Effector memory CD4-positive, alpha-beta T cell (primary cell): ENCODE results near the gene CDK5RAP1.

Source experiments
- DNase-seq, 3 donors: peaks; one replicate each; pipeline ENCODE4 v3.0.0-alpha.2; 2020
- H3K27ac ChIP-seq: 2 replicates; pipeline ENCODE4 v1.7.0; 2013; ENCODE audit warnings: mild to moderate bottlenecking, low read length, moderate library complexity; ENCODE audit not compliant: insufficient read depth, poor library complexity, severe bottlenecking
- H3K27me3 ChIP-seq: replicated peaks from 2 replicates; pipeline ENCODE4 v1.7.0; 2013; ENCODE audit warnings: mild to moderate bottlenecking, low read length; ENCODE audit not compliant: insufficient read depth, control insufficient read depth, poor library complexity, severe bottlenecking
- H3K36me3 ChIP-seq: 2 replicates; pipeline ENCODE4 v1.7.0; 2013; ENCODE audit warnings: mild to moderate bottlenecking, low read length, moderate library complexity; ENCODE audit not compliant: control insufficient read depth, insufficient read depth
- H3K4me1 ChIP-seq: 2 replicates; pipeline ENCODE4 v1.7.0; 2013; ENCODE audit warnings: low read length, mild to moderate bottlenecking; ENCODE audit not compliant: control insufficient read depth, insufficient read depth, poor library complexity, severe bottlenecking
- H3K4me3 ChIP-seq: 2 replicates; pipeline ENCODE4 v1.7.0; 2013; ENCODE audit warnings: low read length, low read depth, mild to moderate bottlenecking; ENCODE audit not compliant: insufficient read depth, poor library complexity, severe bottlenecking
- H3K9me3 ChIP-seq: 2 replicates; pipeline ENCODE4 v1.7.0; 2013; ENCODE audit warnings: mild to moderate bottlenecking, low read length, moderate library complexity; ENCODE audit not compliant: control insufficient read depth
- total RNA-seq, 3 donors: gene quantifications; one replicate each; lab custom pipeline; 2026; lab: John Stamatoyannopoulos, UW

The CDK5RAP1 gene, protein sequence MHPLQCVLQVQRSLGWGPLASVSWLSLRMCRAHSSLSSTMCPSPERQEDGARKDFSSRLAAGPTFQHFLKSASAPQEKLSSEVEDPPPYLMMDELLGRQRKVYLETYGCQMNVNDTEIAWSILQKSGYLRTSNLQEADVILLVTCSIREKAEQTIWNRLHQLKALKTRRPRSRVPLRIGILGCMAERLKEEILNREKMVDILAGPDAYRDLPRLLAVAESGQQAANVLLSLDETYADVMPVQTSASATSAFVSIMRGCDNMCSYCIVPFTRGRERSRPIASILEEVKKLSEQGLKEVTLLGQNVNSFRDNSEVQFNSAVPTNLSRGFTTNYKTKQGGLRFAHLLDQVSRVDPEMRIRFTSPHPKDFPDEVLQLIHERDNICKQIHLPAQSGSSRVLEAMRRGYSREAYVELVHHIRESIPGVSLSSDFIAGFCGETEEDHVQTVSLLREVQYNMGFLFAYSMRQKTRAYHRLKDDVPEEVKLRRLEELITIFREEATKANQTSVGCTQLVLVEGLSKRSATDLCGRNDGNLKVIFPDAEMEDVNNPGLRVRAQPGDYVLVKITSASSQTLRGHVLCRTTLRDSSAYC
- total RNA-seq, result 62.0 to 64.7 (median 62.8) reads per million in 3 donors

DNA sequence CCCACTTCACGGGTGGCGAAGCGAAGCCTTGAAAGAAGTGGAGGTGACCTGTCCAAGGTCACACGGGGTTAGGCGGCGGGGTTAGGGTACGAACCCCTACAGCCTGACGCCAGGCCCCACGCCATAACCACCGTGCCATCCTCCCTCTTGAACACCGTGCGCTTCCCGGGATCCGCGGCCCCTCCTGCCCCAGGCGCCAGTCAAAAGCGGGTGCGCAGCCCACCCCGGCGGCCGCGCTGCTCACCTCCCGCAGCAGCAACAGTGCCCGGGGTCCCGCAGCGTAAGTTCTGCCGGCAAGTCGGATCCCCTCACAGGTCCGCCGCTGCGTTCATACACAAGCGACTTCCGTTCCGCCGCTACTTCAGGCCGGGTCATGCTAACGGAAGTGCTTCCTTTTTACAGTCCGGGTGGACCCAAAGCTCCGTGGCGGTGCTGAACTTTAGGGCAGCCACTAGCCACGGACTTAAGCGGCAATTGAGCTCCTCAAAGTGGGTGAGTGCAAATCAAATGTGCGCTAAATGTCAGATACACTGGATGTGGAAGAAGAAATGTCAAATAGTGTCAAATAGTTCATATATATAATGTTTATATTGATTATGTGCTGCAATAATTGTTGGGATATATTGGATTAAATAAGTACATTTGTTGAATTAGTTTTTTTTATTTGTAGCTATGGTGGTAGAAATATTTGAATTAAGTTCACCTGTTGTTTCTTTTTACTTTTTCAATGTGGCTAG, at the start of gene CDK5RAP1:
Gene CDK5RAP1, minus strand, starts transcription at position 336 of the 737 bp plus-strand sequence. CDS start 4,455 bp downstream, outside the sequence.
- Histone ChIP-seq H3K27me3 (no peaks in the 10 kb centered on the region), H3K4me3 (peak within 1 kb of the TSS; percentile 94), H3K36me3 (no peaks in the 10 kb centered on the region), H3K27ac (peak within 1 kb of the TSS; percentile 74), H3K4me1 (peaks cover 25% of the 10 kb centered on the region), H3K9me3 (no peaks in the 10 kb centered on the region)
- peak; percentile 69 to 75 (median 70) for DNase-seq

DNA sequence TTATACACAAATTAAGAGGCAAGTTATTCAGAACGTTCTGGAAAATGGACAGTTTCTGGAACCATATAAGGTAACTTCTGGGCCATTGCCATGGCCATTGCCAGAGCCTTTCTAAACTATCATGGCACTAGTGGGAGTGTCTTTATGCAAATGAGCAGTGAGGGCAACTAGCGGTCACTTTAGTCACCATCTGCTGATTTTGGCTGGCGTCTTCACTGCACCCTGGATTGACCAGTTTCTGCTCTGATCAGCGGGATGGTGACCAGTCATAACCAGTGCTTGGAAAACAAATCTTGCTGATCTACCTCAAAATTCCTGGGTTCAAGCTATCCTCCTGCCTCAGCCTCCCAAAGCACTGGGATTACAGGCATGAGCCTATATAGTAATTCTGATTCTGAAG, 49.5 kb upstream of the CDK5RAP1 start:
- DNase-seq, result no peak
- Histone ChIP-seq H3K4me1 (no peaks in the 10 kb centered on the region), H3K9me3 (no peaks in the 10 kb centered on the region)

DNA sequence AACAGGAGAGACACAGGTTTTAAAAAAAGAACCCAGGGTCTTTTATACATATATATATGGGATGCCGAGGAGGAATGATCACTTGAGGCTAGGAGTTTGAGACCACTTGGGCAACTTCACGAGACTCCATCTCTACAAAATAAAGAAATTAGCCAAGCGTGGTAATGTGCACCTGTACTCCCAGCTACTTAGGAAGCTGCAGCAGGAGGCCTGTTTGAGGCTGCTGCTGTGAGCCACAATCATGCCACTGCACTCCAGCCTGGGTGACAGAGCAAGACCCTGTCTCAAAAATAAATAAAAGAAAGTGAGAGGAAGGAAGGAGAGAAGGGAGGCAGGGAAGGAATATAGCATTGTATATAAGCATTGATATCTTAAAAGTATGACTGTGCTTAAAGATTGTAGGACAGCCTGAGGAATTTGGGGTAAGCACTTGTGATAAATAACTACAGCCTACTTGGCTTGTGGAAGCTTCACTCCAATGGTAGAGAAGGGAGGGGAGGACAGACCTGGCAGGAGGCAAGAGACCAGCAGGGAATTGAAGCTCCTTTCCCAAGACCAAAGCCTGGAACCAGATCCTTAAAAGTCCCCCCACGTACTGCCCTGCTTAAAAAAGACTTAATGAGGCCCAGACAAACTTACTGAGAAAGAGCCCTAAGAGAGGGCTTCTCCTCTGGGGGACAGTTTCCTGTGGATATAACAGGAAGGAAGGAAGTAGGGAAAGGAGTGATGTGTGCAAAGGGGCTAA, 44.7 kb upstream of the CDK5RAP1 start:
- no peak for DNase-seq
- H3K36me3 ChIP-seq, result no peaks in the 10 kb centered on the region
- no peaks in the 10 kb centered on the region for H3K27me3 ChIP-seq
- H3K9me3 ChIP-seq, result no peaks in the 10 kb centered on the region
- H3K27ac ChIP-seq, result no peak overlapping the region
- peaks cover 5% of the 10 kb centered on the region for H3K4me1 ChIP-seq
- no peak overlapping the region for H3K4me3 ChIP-seq

More for the DNA sequence above, 49.5 kb upstream of the CDK5RAP1 start:
- H3K4me3 ChIP-seq, result no peak overlapping the region
- no peaks in the 10 kb centered on the region for H3K27me3 ChIP-seq
- H3K36me3 ChIP-seq, result no peaks in the 10 kb centered on the region
- H3K27ac ChIP-seq, result no peak overlapping the region

DNA sequence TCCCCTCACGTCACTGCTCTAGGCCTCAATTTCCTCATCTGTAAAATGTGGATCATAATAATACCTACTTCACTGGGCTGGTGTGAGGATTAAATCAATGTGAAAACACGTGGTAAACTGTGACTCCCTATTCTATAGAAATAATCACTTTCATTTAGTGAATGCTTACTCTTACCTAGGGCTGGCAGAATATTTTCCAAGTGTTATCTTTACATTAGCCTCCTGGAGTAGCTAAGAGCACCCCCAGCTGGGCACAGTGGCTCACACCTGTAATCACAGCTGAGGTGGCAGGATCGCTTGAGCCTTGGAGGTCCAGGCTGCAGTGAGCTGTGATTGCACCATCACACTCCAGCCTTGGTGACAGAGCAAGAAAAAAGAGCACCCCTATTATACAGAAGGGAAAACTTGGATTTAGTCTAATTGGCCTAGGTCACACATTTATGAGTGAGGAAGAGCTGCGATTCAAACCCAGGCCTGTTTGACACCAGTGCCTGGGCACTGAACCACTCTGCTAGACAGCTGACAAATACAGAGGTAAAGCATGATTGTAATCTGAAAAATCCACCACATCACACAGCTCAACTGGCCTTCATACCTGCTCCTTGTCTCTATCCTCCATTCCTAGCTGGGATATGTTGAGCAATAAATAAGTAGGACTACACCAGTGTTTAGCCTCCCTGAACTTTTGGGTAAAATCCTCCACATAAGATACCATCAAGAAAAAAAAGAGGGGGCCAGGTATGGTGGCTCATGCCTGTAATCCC, 43.7 kb upstream of the CDK5RAP1 start:
- Histone ChIP-seq H3K4me1 (peaks cover 5% of the 10 kb centered on the region), H3K9me3 (no peaks in the 10 kb centered on the region), H3K27me3 (no peaks in the 10 kb centered on the region), H3K27ac (peak overlapping the region; percentile 84), H3K36me3 (no peaks in the 10 kb centered on the region), H3K4me3 (peak overlapping the region; percentile 88)
- peak in 1 of 3 donors; percentile 6 for DNase-seq

DNA sequence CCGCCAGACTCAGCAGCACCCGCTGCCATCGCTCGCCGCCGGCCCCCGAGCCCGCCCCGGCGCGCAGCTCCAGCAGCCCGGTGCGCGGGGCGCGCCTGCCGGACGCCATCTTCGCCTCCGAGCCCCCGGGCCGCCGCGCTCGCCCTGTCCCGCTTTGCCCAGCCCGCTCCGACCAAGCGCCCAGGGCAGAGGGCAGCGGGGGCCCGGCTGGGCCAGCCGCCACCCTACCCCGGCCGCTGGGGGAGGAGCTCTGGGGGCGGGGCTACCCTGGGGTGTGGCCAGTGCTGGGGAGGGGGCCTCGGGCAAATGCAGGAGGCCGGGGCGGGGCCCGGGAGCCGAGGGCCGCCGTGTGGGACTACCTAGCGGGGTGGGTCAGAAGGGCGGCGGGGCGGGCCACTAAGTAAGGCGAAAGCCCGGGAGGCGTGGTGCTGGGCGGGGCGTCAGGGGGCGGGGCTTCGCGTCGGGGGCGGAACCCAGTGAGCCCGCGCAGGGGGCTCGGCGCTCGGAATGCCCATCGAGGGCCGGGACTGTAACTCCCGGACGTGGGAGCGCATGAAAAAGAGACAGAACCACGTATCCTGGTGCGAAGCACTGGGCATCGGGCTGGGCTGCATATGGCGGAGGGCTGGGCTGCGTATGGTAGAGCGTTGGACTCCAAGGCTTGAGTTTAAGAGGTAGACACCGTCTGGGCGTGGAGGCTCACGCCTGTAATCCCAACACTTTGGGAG, 42.4 kb upstream of the CDK5RAP1 start, which contains the start of gene SNTA1:
Gene SNTA1, minus strand, starts transcription at position 252 of the 728 bp plus-strand sequence. Its CDS starts 143 bp downstream, at position 109.
- no peaks in the 10 kb centered on the region for H3K27me3 ChIP-seq
- H3K27ac ChIP-seq, result peak within 1 kb of the TSS; percentile 84
- no peaks in the 10 kb centered on the region for H3K9me3 ChIP-seq
- peak; percentile 84 to 90 (median 89) for DNase-seq
- H3K36me3 ChIP-seq, result no peaks in the 10 kb centered on the region
- peak within 1 kb of the TSS; percentile 88 for H3K4me3 ChIP-seq
- H3K4me1 ChIP-seq, result peaks cover 5% of the 10 kb centered on the region

DNA sequence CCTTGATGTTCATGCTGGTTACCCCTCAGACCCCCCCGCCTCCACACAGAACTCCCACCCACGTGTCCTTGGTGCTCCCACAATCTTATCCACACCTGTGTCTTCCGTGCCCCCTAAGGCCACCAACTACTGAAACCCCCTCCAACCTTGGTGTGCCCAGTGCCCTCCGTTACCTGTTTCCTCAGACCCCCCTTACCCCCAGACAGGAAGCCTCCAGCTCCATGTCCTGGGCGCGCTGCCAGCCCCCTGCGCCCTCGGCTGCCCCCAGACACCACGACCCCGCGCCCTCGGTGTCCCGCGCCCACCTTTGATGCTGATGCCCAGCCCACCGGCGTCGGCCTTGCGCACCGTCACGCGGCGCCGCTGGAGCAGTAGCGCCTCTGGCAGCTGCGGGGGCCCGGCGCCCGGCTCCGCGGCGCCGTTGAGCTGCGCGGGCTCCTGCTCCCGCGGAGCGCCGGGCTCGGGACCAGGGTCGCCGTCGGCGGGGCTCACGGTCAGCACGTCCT, 41.7 kb upstream of the CDK5RAP1 start:
- peak in 1 of 3 donors; percentile 2 for DNase-seq
- H3K27ac ChIP-seq, result no peak overlapping the region
- no peaks in the 10 kb centered on the region for H3K36me3 ChIP-seq
- no peaks in the 10 kb centered on the region for H3K9me3 ChIP-seq
- no peaks in the 10 kb centered on the region for H3K27me3 ChIP-seq
- peak overlapping the region; percentile 88 for H3K4me3 ChIP-seq
- H3K4me1 ChIP-seq, result peaks cover 5% of the 10 kb centered on the region

DNA sequence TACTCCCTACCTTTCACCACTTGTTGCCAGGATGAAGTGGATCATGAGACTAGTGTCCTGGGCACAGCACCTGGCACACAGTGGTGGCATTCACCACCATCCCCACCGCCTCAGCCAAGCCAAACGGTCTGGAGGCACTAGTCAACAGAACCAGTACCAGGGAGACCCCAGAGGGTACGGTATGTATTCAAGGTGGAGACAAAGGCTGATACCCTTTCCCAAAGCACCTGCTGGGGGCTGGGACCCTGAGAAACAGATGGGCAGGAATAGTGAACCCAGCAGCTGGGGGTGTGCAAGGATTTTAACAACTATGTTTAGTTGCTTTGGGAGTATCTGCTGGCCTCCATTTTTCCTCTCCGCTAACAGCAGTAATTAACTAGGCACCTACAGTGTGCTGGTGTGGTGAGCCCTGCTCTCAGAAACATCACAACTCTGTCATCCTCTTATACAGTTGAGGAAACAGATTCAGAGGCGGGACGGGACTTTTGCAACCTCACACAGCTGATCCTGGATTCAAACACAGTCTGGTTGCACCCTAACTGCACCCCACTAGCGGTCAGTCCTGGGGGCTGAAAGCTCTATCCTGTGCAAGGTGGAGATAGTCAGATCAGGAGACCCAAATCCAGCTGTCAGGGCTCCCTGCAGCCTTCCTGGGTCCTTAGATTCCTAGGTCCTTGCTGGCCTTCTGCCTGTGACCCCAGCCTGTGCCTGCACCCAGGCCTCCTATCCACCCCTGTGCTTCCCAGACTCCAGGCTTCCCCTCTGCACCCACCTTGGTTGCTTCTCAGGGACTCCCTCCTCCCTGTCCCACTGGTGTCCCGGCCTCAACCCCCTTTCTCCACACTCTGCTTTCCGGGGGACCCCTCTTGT, 41.1 kb upstream of the CDK5RAP1 start:
- peaks cover 5% of the 10 kb centered on the region for H3K4me1 ChIP-seq
- peak overlapping the region; percentile 88 for H3K4me3 ChIP-seq
- DNase-seq, result no peak
- H3K27me3 ChIP-seq, result no peaks in the 10 kb centered on the region
- no peak overlapping the region for H3K27ac ChIP-seq
- no peaks in the 10 kb centered on the region for H3K9me3 ChIP-seq
- H3K36me3 ChIP-seq, result no peaks in the 10 kb centered on the region
